ENCODE results near the gene GRIK2. TPM values are rescaled to one million over a fixed set of nuclear protein-coding genes. Genes with fewer than 3 reads are reported as not detected.
"Not testable (repeated sequence)": the region's sequence is repeated elsewhere in the genome, so short reads cannot be mapped to it uniquely, and the experiment has no call there.

The GRIK2 gene
- total RNA-seq = 0.86 TPM in 1 of 2 replicates, not detected in the other

DNA sequence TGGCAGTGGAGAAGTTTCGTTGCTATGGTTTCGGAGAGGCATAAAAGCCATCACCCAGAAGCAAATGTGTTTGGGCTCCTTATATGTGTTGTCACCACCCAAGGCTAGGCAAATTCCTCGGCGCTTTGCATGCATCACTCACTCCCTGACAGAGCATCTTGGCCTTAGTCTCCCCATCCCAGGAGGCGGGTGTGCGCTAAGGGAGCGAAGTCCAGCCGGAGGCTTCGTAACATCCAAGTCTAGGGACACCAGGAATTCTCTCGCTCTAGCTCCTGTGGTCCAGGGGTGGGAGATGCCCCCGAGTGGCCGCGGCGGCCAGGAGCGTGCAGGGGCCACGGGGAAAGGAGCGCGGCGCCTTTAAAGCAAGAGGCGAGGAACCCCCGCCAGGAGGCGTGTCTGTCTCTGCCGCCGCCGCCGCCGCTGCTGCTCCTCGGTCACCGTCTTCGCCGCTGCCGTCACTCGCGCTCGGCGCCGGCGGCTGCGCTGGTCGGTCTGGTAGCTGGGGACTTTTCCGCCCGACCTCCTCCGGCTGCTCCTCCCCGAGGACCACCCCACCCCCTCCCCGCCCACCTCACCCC, at the start of gene GRIK2:
Gene GRIK2, plus strand, starts transcription at position 458 of the 578 bp plus-strand sequence.
- no peak for DNase-seq (ENCODE audit: low read depth)
- peak within 1 kb of the TSS; percentile 51 for H3K4me3 ChIP-seq (ENCODE audit: low read depth, low read length)
- TF ChIP-seq, protein P1, sequence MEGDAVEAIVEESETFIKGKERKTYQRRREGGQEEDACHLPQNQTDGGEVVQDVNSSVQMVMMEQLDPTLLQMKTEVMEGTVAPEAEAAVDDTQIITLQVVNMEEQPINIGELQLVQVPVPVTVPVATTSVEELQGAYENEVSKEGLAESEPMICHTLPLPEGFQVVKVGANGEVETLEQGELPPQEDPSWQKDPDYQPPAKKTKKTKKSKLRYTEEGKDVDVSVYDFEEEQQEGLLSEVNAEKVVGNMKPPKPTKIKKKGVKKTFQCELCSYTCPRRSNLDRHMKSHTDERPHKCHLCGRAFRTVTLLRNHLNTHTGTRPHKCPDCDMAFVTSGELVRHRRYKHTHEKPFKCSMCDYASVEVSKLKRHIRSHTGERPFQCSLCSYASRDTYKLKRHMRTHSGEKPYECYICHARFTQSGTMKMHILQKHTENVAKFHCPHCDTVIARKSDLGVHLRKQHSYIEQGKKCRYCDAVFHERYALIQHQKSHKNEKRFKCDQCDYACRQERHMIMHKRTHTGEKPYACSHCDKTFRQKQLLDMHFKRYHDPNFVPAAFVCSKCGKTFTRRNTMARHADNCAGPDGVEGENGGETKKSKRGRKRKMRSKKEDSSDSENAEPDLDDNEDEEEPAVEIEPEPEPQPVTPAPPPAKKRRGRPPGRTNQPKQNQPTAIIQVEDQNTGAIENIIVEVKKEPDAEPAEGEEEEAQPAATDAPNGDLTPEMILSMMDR (conservative IDR thresholded peaks at IDR 0.05; ENCODE audit: low read depth, low read length) = peak; percentile 32

DNA sequence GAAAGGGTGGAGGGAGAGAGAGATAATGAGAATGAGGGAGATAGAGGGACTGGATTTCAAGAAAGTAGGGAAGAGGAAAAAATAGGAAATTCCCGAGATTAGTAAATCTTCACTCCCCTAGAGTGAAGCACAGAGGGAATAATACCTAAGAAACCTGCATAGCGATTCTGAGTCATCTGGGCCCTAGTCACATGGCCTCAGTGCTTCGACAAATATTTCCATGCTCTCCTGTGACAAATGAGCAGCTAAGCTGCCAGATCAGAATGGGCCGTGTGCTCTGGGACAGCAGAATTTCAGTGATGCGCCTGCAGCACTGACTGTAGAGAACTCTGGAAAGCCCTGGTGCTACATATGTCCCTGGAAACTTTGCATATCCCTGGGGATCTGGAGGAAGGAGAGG, 48.6 kb upstream of the GRIK2 start:
- TF ChIP-seq, protein P1 (conservative IDR thresholded peaks at IDR 0.05; ENCODE audit: low read depth, low read length) = no peak
- no peak for DNase-seq (ENCODE audit: low read depth)
- no peak overlapping the region for H3K4me3 ChIP-seq (ENCODE audit: low read depth, low read length)

DNA sequence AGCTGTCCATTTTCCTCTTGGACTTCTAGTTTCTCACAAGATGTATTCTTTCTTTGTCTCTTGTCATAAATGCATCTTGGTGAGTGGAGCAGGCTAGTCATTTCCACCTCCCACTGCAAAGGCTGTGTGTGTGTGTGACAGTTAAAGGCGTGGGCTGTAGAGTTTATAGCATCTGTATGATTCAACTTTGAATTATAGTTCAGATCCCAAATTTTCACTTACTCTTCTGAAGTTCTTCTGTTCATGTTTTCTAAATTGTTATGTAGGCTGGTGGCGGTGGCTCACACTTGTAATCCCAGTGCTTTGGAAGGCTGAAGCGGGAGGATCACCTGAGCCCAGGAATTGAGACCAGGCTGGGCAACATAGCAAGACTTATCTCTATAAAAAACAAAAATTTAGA, 44.7 kb upstream of the GRIK2 start:
- TF ChIP-seq, protein P1 (conservative IDR thresholded peaks at IDR 0.05; ENCODE audit: low read depth, low read length) = no peak
- H3K4me3 ChIP-seq (ENCODE audit: low read depth, low read length) = no peak overlapping the region
- DNase-seq (ENCODE audit: low read depth) = no peak

DNA sequence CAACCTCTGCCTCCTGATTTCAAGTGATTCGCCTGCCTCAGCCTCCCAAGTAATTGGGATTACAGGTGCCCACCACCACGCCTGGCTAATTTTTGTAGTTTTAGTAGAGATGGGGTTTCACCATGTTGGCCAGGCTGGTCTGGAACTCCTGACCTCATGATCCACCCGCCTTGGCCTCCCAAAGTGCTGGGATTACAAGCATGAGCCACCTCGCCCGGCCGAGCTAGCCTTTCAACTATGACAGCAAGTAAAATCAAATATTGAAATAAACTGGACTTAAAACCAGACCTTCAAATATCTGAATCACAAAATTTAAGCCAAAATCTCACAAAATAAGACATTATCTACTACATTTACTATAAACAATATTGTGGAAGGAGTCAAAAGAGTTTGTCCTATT, 42.9 kb upstream of the GRIK2 start:
- not testable (repeated sequence) for H3K4me3 ChIP-seq (ENCODE audit: low read depth, low read length); DNase-seq (ENCODE audit: low read depth)

DNA sequence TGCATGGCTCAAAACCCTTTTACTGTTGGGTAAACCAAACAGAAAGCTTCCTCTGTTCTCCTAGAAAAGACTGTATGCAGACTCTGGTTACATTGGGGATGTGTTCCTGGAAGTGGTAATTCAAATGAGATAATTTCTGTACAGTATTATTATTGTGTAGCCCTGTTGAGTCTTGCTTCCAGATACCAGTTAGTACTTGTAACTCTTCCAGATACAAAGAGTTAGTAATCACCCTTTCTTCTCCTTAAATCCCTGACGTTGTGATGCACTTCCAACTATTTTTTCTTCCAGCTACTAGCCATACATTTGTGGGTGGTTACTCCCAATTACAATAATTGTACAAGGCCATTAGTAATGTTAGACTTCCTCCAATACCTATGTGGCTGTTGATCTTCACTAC, 42.3 kb upstream of the GRIK2 start:
- DNase-seq (ENCODE audit: low read depth) = no peak
- no peak overlapping the region for H3K4me3 ChIP-seq (ENCODE audit: low read depth, low read length)
- TF ChIP-seq, protein P1 (conservative IDR thresholded peaks at IDR 0.05; ENCODE audit: low read depth, low read length) = no peak

DNA sequence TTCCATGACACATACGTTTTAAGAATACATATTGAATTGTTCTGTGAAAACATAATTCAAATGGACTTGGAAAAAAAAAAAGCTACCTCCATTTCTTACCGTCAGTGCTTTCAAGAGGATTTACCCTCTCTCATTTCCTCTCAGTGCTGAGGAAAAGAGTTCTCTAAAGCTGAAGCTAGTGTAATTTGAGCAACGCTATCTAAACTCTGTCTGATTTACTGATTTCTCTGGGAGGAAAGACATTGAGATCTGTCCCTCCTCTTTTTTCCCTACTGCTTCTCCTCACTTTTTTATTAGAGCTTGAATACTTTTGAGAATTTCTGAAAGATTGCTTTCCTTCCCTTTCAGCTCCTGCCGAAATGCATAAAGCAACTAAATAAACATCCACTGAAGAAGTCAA, 41.2 kb upstream of the GRIK2 start:
- TF ChIP-seq, protein P1 (conservative IDR thresholded peaks at IDR 0.05; ENCODE audit: low read depth, low read length) = no peak
- no peak overlapping the region for H3K4me3 ChIP-seq (ENCODE audit: low read depth, low read length)
- DNase-seq (ENCODE audit: low read depth) = no peak

DNA sequence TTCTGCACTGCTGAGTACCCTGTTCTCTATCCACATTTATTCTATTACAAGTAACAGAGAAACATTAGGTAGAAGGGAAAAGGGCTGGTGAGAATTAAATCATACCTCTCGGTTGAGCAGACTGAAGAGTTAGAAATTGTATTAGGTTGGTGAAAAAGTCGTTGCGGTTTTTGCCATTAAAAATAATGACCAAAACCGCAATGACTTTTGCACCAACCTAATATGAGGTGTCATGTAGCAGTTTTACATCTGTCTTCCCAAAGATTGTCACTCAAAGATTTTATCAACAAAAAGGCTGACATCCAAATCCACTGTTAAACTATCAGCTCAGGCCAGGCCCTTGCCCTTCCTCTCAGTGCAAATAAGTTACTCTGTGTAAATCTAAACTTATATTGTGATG, 28.3 kb upstream of the GRIK2 start:
- TF ChIP-seq, protein P1 (conservative IDR thresholded peaks at IDR 0.05; ENCODE audit: low read depth, low read length) = no peak
- no peak for DNase-seq (ENCODE audit: low read depth)
- H3K4me3 ChIP-seq (ENCODE audit: low read depth, low read length) = no peak overlapping the region

All from epithelial cell of proximal tubule (primary cell).